NCI-H2227 treated with DMSO at 0.1 percent for 48 hours (cell line): ENCODE measurements around the gene AADACL4.

Experiments used
- DNase-seq: peaks from one replicate; lab custom pipeline; 2025; lab: John Stamatoyannopoulos, UW

AADACL4 gene

DNA sequence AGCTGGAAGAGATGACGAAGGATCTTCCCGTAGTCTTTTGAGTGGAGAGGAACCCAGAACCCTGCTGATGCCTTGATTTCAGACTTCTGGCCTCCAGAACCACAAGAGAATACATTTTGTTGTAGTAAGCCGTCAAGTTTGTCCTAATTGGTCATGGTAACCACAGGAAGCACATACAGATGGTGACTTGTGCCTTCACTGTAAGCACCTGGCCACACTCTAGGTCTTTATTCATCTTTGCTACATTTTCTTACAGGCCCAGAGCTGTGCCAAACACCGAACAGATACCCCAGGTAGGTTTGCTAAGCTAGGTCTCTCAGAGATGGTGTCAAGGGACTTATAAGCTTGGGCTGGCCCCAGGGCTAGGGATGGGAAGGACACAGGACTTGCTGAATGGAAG is 30.7 kb upstream of the AADACL4 start:
- DNase-seq = no peak

DNA sequence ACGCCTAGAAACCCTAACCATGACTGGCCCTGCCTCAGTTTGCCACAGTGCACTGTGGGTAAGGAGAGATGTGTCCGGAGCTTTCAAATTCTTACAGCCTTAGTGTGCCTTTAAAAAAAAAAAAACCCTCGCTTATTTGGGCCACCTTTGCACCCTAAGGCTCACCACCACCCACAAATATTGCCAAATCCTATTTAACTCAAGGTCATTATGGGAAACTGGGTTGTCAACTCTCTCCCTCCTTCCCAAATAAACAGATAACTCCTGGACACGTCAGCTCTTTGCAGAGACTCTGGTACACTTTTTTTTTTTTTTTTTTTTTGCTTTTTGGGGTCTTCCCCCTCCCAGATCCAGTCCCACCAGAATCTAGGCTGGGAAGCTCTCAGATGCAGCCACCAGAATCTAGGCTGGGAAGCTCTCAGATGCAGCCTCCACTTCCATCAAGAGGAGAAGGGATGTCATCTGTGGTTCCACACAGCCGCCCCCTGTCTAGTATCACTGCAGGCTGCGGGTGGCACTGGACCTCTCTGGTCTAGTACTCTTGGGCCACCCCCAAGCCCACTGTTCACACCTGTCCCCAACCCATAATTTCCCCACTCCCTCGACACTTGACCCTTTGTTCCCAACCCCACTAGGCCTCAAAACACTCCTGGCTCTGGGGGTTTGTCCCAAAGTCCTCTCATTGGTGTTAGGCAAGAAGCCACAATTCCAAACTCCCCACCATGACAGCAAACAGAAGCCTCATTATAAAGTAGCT is 29.3 kb upstream of the AADACL4 start:
- DNase-seq = no peak

DNA sequence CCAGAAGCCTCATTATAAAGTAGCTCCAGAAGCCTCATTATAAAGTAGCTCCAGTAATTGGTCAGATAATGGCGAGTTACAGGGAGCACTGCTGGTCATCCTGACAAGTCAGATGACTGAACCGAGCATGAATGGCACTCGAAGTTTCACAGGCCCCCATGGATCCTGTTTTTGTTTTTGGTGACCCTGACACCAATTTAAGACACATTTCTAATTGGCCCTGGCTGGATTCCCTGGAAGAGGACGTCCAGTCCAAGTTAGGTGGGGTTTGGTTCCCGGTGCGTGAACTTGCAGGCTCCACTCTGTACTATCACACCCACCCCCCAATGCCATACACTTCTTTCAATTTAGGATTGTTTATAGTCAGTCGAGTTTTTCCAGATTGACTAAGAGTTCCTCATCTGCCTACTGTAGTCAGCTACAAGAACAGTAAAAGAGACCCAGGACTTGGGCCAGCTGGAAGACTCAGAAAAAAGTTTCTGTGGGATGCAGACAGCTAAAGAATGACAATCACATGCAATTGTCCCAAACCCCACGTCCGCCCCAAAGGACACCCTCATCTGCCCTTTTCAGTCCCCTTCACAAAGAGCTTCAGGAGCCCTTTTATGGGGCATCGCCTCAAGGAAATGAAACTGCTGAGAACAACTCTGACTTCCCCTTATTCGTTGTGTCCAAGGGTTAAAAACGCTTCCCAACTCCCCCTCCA is 28.6 kb upstream of the AADACL4 start:
- DNase-seq = no peak

DNA sequence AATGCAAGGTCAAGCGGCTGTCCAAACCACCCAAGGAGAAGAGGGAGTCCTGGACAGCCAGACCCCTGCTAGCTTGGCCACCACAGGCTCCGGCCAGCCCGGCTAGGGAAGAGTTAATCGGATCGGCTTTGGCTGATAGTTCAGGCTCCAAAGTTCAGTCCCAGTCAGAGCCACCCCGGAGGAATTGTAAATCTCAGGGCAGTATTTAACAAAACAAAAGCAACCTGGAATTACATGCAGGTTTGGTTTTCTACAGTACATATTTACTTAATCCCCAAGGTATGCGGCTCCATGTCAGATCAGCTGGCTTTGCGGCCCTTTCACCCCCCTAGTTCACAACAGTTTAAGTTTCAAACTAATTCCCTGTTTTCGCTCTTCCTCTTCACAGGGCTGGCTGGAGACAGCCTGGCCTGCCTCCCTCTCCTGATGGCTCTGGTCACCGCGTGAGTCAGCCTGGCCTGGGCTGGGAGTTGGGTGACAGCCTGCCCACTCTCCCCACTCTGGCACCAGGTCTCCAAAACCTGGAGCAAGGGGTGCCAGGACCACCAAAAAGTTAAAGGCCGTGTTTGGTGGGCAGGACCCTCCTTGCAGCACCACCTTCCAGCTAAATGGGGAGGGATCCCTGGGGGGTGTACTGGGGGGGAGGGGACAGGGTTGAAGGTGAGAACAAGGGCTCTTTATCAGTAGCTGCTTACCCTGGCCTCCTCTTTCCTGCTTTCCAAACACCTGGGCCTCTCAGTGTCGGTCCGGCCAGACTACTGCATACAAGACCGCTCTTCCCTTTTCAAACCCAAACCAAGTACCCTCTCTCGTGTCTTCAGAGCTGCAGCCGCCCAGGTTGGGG is 27.8 kb upstream of the AADACL4 start:
- DNase-seq = no peak

DNA sequence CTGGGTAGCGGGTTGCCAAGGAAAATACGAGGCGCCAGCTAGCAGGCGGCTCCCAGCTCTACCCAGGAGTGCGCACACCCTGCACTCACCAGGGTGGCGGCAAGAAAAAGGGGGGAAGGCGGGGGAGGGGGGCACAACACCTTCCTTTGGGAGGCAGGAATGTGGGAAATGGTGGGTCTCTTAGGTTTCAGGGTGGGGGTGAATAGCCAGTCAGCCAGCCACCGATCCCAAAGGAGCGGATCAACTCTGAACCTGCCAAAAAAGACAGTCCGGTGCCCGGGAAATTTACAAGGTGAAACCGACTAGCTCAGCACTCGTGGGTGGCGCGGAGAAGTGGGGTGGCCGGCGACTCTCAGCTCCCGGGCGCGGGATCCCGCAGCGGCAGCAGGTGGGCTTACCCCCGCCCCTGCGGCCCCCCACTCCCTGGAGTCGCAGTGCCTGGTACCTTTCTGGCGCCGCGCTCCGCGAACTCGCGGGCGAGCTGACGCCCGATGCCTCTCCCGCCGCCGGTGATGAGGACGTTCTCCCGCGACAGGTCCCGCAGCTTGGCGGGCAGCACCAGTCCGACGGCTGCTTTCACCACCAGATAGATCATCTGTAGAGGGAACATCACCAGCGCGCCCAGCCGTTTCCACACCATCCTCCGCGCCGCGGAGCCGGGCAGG is 27.0 kb upstream of the AADACL4 start:
- no peak for DNase-seq

DNA sequence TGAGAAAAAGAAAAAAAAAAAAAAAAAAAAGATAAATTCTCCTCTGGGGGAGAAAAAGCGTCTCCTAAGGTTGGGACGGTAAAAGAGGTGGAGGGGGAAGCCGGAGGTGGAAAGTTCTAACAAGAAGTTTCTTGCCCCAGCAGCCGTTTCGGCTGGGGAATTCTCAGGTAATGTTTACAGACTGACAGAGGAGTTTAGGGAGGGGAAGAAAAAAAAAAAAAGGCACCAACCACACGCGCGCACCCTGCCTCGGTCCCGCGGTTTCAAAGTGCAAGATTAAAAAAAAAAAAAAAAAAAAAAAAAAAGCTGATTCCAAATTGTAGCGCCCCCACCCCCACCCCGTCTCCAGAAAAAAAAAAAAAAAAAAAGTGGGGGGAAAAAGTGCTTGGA is 26.4 kb upstream of the AADACL4 start:
- no peak for DNase-seq

DNA sequence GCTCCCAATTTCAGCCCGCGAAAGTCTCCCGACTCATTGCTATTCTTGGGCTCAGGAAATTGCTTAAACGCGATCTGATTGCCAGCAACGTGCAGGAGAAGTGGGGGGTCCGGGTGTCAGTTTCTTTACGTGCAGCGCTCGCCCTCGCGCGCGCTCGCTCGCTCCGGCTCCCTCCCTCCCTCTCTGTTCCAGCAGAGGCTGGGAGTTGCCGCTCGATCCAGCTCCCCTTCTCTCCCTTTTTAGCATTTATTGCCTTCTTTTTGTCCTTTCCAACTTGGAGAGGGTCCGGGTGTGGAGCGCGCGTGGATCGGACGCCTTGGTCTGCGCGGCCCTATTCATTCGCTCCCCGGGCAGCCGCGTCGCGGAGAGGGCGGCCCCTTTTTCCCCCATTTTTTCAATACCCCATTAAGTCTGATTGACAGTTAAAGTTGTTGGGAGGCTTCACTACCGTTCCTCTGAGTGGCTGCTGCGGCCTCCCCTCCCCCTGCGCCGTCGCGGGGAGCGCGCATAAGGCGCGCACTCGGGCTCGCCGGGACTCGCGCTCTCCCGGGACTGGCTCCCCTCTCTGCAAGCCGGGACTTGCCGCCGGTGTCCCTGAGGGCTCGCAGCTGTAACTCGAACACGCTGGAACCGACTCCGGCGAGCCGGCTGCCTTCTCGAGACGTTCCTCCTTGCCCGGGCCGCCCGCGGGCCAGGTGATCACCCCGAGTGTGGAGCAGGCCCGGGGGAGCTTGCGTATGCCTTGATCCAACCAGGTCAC is 25.8 kb upstream of the AADACL4 start, which contains the start of gene DHRS3:
DHRS3 (minus strand) TSS at position 310 of the 760 bp plus-strand sequence. CDS start 862 bp downstream, outside the sequence.
- DNase-seq = peak; percentile 57

DNA sequence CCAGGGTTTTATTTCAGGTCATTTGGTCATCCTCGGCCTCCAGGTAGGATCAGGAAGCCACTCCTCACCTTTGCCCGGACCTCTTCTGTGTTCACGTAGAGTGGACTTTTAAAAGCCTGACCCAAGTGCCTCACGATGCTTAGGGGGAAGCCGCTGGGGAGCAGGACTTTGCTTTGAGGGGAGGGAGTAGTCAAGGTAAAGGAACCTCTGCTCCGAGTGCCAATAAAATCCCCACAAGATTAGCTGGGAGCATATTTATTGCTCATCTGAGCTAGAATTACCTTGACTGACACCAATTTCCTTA is 25.3 kb upstream of the AADACL4 start:
- DNase-seq = no peak

DNA sequence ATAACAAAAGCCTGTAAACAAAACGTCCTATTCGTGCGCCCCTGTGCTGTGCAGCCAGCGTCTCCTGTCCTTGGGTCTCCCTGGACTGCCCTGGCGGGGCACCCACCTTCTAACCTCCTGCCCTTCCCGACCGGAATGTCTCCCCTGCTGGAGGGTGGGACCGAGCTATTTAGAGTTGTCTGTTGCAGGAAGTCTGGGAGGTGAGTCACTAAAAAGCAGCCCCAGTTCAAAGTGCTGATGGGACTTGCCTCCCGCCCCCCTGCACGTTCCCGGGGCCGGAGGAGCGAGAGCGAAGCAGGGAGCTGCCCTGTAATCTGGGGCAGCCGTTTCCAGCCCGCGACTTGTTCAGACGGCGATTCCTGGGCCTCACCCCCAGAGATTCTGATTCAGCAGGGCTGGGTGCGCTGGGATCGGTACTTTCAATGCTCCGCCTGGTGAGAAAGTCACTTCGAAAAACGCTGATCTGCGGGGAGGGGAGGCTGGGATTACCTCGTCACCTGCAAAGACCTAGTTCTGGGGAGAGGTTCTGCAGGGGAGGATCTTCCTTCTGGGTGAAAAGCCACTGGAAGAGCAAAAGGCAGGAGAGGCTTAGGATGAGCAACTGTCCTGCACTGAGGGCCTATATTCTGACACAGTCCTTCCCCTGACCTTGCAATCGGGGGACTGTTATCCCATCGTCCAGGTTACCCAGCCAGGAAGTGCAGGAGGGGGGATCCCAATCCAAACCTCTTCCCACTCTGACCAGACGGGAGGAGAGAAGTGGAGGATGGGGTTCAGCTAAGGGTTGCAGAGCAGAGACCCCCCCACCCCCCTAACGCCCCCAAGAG is 24.7 kb upstream of the AADACL4 start:
- DNase-seq = no peak

DNA sequence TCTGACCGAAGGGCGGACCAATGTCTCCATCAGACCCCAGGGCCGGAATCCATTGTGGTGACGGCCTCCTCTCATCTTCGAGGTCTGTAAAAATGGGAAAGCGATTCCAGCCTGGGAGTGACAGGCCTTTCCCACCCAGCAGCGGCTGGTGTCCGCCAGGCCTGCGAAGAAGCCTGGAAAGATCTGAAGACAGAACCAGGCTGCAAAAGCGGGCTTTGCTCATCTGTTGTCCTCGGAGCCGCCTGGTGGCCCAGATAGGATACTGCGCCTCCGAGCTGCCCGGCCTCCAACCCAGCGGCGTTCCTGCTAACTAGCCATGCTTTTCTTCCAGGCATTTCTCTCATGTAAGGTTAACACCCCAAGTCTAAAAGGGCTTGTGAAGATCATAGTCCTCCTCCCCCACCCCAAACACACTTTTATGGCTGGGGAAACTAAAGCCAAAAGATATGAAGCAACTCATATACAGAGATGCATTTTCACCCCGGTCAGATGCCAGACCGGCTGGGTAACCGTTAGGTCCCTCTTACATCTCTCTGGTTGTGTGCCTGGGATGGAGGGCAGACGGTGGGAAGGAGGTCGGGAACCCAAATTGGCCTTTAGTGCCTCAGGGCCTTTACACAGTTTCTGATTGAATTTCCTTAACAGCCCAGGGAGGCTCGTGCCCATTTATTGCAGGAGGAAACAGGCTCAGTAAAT is 23.9 kb upstream of the AADACL4 start:
- DNase-seq = peak; percentile 66

DNA sequence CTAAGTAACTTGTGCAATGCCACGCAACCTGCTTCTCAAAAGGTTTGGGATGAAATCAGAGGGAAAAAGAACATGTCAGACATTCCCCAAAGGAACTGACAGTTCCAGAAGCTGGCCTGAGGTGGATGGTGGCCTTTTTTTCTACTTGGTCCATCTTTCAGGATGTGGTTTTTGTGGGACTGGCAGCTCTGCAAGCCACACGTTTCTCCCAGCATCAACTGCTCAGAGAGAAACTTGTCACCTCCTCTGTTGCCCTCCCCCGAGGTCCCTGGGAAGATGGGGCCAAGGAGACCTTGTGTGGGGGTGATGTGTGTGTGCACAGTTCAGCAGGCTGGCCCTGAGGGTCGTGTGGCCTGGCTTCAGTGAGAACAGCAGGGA is 23.4 kb upstream of the AADACL4 start:
- DNase-seq = no peak

DNA sequence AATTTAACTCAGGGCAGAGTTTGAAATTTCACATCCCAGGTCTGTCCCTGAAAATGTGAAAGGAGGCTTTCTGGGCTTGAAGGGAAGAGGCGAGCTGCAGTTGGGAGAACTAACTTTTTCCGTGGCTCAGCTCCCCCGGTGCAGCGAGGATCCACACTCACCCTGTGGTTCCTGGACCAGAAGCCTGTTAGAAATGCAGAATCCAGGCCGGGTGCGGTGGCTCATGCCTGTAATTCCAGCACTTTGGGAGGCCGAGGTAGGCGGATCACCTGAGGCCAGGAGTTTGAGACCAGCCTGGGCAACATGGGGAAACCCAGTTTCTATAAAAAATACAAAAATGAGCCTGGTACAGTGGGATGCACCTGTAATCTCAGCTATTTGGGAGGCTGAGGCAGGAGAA is 23.0 kb upstream of the AADACL4 start:
- no peak for DNase-seq

DNA sequence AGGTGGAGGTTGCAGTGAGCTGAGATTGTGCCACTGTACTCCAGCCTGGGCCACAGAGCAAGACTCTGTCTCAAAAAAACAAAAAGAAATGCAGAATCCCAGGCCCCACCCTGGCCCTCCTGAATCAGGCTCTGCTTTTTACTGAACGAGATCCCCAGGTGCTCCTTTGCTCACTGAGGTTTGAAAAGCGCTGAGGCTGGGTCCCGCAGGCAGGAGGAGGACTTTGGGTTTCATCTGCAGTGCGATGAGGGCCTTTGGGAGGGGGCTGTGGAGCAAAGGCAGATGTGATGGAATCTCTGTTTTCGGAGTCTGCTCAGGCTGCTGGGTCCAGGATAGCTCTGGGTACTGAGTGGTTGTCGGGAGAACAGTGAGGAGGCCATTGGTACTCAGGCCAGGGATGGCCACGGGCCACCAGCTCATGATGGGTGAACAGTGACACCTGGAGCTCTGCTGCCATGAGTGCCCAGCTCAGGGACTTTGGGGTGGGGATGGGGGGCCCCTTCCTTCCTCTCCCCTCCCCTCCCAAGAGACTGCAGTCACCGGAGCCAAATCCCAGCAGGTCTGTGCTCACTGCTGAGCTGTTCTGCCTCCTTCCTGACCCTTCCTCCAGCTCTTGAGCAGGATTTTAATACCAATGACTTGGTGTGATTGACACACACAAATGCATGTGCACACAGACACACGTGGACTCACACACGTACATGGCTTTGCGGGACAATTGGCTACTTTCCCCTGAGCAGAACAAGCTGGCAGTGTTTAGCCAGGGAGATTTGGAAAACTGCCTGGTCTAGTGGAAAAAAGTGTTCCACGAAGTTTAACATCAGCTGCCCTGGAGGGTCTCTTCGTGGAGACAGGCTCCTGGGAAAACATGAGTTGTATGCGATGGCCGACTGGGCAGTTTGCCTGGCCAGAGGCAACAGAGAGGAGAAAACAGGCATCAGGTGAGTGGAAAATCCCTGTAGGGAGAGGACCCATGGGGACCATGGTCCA is 22.2 kb upstream of the AADACL4 start:
- DNase-seq = no peak

DNA sequence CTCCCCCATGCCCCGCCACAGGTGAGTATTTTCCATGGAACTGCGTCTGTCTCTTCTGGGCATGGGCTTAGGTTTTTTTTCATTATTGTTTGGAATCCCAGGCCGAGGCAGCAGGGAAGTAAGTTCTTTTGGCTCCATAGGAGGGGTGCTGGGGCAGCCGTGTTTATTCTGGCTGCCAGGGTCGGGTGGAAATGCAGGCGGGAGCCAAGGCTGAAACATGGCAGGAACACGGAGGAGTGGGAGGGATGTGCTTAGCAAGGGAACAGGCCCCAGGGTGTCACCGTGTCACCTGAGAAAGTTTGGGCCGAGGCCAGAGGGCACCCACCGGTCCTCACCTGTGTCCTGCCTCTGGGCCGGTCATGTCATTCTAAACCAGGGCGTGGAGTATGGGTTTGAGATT is 21.4 kb upstream of the AADACL4 start:
- DNase-seq = no peak

DNA sequence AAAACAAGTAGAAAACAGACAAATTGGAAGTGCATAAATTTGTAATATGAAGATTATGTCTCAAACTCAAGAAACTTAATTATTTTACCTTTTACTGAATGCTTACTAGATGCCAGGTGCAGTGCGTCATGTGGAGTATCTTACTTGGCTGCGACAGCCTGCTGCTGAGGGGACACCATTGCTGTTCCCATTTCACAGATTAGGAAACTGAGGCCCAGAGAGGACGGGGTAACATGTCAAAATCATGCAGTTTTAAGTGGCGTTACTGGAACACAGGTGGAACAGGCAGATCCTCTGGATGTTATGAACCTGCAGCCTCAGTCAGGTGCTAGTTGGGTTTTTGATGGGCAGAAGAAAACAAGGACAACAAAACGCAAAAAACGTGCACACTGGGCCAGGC is 18.6 kb upstream of the AADACL4 start:
- no peak for DNase-seq

DNA sequence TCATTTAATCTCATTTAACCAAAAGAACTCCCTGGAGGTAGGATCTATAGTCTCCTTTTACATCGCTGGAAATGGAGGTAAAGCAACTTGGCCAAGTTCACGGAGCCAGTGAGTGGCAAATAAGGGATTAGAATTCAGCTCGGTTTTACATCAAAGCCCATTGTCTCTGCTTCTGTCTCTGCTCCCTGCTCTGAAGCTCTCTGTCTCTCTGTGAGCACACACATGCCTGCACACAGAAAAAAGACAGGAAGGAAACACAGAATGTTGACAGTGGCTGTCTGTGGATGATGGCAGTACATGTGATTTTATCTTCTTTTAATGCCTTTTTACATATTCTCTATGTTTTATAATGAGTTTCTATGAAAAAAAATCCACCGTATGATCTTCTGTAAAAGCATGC is 17.0 kb upstream of the AADACL4 start:
- DNase-seq = no peak

DNA sequence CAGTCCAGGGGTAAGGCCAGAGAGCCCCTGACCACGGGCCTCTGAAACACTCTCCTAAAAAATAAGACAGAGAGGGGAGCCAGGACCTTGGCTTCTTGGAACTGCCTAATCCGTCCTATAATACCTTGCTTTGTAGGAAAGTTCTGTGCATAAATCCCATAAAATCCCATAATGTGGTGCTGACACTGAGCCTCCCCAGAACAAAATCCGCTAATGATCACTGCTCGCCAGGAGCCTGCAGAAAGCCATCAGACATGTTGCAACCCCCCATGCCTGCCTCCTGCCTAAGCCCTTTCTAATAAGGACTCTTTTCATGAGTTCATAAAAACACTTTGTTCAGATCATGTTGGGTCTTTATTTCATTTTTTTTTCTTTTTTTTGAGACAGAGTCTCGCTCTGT is 16.6 kb upstream of the AADACL4 start:
- no peak for DNase-seq

DNA sequence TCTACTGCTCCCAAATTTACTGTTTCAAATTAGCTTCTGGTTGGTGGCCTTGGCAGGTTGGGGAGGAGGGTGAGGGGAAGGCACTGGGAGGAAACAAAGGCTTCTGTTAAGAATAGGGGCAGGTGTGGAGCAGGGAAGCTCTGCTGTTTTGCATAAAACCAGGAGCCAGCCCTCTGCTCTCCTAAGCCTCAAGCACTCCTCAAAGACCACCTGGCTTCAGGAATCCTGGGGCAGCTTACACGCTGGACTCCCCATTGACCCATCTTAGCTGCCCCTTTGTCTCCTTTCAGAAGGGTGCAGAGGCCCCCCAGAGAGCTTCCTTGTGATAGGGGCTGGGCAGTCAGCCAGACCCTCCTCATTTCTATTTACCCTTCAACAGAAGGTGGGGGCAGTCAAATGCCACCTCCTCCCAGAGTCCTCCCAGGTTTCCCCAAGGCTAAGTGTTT is 14.4 kb upstream of the AADACL4 start:
- DNase-seq = no peak
